Transverse colon (tissue), 4 donors: ENCODE measurements around the gene FOXP1. TPM values are rescaled to one million over a fixed set of nuclear protein-coding genes. Genes with fewer than 3 reads are reported as not detected.
A peak's percentile ranks its signal among the peaks of the same experiment; 100 is the strongest.

Experiments used
- DNase-seq: peaks from one replicate; pipeline ENCODE4 v3.0.0-alpha.2; 2019
- H3K27ac ChIP-seq, 4 donors: fragments of 200-600 bp; sonication (generic); 2 replicates each; pipeline ENCODE4 v1.5.1; 2016 to 2018; ENCODE audit warnings: inconsistent platforms in 4 of 4
- H3K27me3 ChIP-seq: fragments of 200-600 bp; sonication (generic); 2 replicates; pipeline ENCODE4 v1.5.1; 2017; ENCODE audit warnings: inconsistent platforms
- H3K36me3 ChIP-seq, 4 donors: fragments of 200-600 bp; sonication (generic); 2 replicates each; pipeline ENCODE4 v1.5.1; 2017 to 2019; ENCODE audit warnings: inconsistent platforms in 4 of 4
- H3K4me1 ChIP-seq, 4 donors: fragments of 200-600 bp; sonication (generic); 2 replicates each; pipeline ENCODE4 v1.5.1; 2017 to 2020; ENCODE audit warnings: inconsistent platforms in 4 of 4
- H3K4me3 ChIP-seq, 4 donors: fragments of 200-600 bp; sonication (generic); 1 replicate in 1 of 4; 2 replicates in 3 of 4; pipeline versions ENCODE4 v1.5.1 to v1.6.1; 2017 to 2019; ENCODE audit warnings: inconsistent platforms in 4 of 4
- H3K9me3 ChIP-seq, 2 donors: fragments of 200-600 bp; sonication (generic); 2 replicates each; pipeline ENCODE4 v1.5.1; 2017 to 2019; ENCODE audit warnings: inconsistent platforms in 2 of 2
- CTCF ChIP-seq, 5 experiments: fragments of 200-600 bp in 3 of 5; fragments of 450-650 bp in 2 of 5; sonication (generic) in 3 of 5; IDR thresholded peaks; 1 replicate in 2 of 5; 2 replicates in 3 of 5; pipeline ENCODE4 v1.5.1; 2016 to 2017; ENCODE audit warnings: antibody characterized with exemption in 5 of 5, inconsistent platforms in 3 of 5, mild to moderate bottlenecking in 2 of 5, moderate library complexity in 1 of 5
- EP300 ChIP-seq: sonication (generic); formaldehyde crosslinking; IDR thresholded peaks from one replicate; pipeline ENCODE4 v1.6.1; 2017; ENCODE audit warnings: antibody characterized with exemption, low read depth
- POLR2A ChIP-seq: fragments of 450-650 bp; IDR thresholded peaks from one replicate; pipeline ENCODE4 v1.6.1; 2016; ENCODE audit warnings: antibody characterized with exemption, mild to moderate bottlenecking, moderate library complexity
- POLR2AphosphoS5 ChIP-seq, 3 donors: sonication (generic); formaldehyde crosslinking; IDR thresholded peaks; one replicate each; pipeline ENCODE4 v1.6.1; 2016; ENCODE audit warnings: antibody characterized with exemption in 3 of 3
- WGBS, 2 donors: methylation state at CpG; one replicate each; pipeline ENCODE4 v1.1.5; 2018; ENCODE audit warnings: low coverage in 1 of 2; 5-methylcytosine and 5-hydroxymethylcytosine counted together
- in situ Hi-C, 4 donors: fragments of 200-750 bp; cut with MboI; loops; one replicate each; pipeline versions ENCODE4 v1.15.0 to v1.15.1; 2017; ENCODE audit warnings: low sequenced_read_pairs in 3 of 4, low pct_ligation_motif_present in 1 of 4, low pct_unique_long_range_greater_than_20kb in 1 of 4
- intact Hi-C: fragments of 100-400 bp; cut with DNase I; formaldehyde crosslinking; loops from one replicate; pipeline ENCODE4 v1.15.1; 2023; ENCODE audit warnings: low total_unique reads
- total RNA-seq, 4 donors: library from RNA; depleted of rRNA; stranded (reverse); fragments of >200 nt; gene quantifications; one replicate each; pipeline ENCODE4 v1.1.0, GENCODE V29; 2016

The FOXP1 gene
- total RNA-seq, 4 donors from 2014 or later = 102 to 260 (median 150) TPM

GRCh38 chr3:71039332-71039731 is 544.2 kb downstream of the FOXP1 start:
- TF ChIP-seq EP300 (no peak), POLR2A (no peak), POLR2AphosphoS5 (IDR thresholded peaks at IDR 0.05) (no peak), CTCF (IDR thresholded peaks at IDR 0.05) (no peak)
- Histone ChIP-seq H3K27me3 (no peaks in the 10 kb centered on the region), H3K36me3 (peaks cover 0 to 19% (median 7%) of the 10 kb centered on the region in 4 donors), H3K4me1 (peaks cover 13 to 51% (median 24%) of the 10 kb centered on the region in 4 donors), H3K4me3 (no peak overlapping the region), H3K27ac (no peak overlapping the region), H3K9me3 (no peaks in the 10 kb centered on the region)
- WGBS, 2 donors = 69 to 85% methylated on average over 5 to 6 of the region's 6 CpGs
- intact Hi-C loops = no loop called here
- in situ Hi-C loops = no loop called here
- no peak for DNase-seq

- WGBS, 2 donors = 76 to 81% methylated on average over 7 of the region's 7 CpGs
- intact Hi-C loops = no loop called here
- TF ChIP-seq EP300 (no peak), CTCF (IDR thresholded peaks at IDR 0.05) (no peak), POLR2A (no peak), POLR2AphosphoS5 (IDR thresholded peaks at IDR 0.05) (no peak)
- in situ Hi-C loops = no loop called here
- peaks cover 16 to 62% (median 33%) of the 10 kb centered on the region in 4 donors for H3K4me1 ChIP-seq
- peak overlapping the region in 3 of 4 donors; percentile 0 to 69 (median 14) for H3K27ac ChIP-seq
- no peaks in the 10 kb centered on the region for H3K27me3 ChIP-seq
- H3K36me3 ChIP-seq = peaks cover 0 to 19% (median 7%) of the 10 kb centered on the region in 4 donors
- H3K9me3 ChIP-seq = no peaks in the 10 kb centered on the region
- H3K4me3 ChIP-seq = no peak overlapping the region
- DNase-seq = no peak
These were observed 545.8 kb downstream of the FOXP1 start for GRCh38 chr3:71037775-71038174.

- no peak for DNase-seq
- TF ChIP-seq CTCF (IDR thresholded peaks at IDR 0.05) = no peak
- no peak for TF ChIP-seq EP300
- TF ChIP-seq POLR2A = no peak
- no peak for TF ChIP-seq POLR2AphosphoS5 (IDR thresholded peaks at IDR 0.05)
- H3K4me1 ChIP-seq = peaks cover 24 to 78% (median 52%) of the 10 kb centered on the region in 4 donors
- H3K27me3 ChIP-seq = no peaks in the 10 kb centered on the region
- intact Hi-C loops (no loop called here), in situ Hi-C loops (no loop called here)
- peaks cover 0 to 9% (median 4%) of the 10 kb centered on the region in 4 donors for H3K36me3 ChIP-seq
- H3K27ac ChIP-seq = peak overlapping the region; percentile 69 to 79 (median 72)
- WGBS, 2 donors = 43 to 58% methylated on average over 5 of the region's 5 CpGs
- H3K4me3 ChIP-seq = no peak overlapping the region
- no peaks in the 10 kb centered on the region for H3K9me3 ChIP-seq
These were observed 547.6 kb downstream of the FOXP1 start for GRCh38 chr3:71035886-71036285.

- peaks cover 30 to 84% (median 55%) of the 10 kb centered on the region in 4 donors for H3K4me1 ChIP-seq
- 25 to 54% methylated on average over 4 to 5 of the region's 5 CpGs for WGBS, 2 donors
- no peaks in the 10 kb centered on the region for H3K9me3 ChIP-seq
- intact Hi-C loops = no loop called here
- H3K4me3 ChIP-seq = no peak overlapping the region
- peak overlapping the region; percentile 69 to 79 (median 72) for H3K27ac ChIP-seq
- H3K27me3 ChIP-seq = no peaks in the 10 kb centered on the region
- in situ Hi-C loops = no loop called here
- DNase-seq = peak; percentile 77
- no peak for TF ChIP-seq EP300
- TF ChIP-seq POLR2AphosphoS5 (IDR thresholded peaks at IDR 0.05) = peak in 1 of 3 donors; percentile 7
- H3K36me3 ChIP-seq = peaks cover 0 to 3% (median under 1%) of the 10 kb centered on the region in 4 donors
These were observed 548.2 kb downstream of the FOXP1 start for GRCh38 chr3:71035314-71035713.
